AG04449 (cell line): ENCODE data around the gene SNX10.

ENCODE experiments used
- CTCF ChIA-PET: fragments of 350-600 bp; formaldehyde crosslinking; extraction: SDS; loops from one replicate; lab custom pipeline; 2021; ENCODE audit warnings: antibody characterized with exemption; lab: Yijun Ruan, JAX
- POLR2A ChIA-PET: fragments of 400-600, 350-600 bp; formaldehyde crosslinking; extraction: SDS; loops from one replicate; lab custom pipeline; 2020; ENCODE audit warnings: antibody characterized with exemption, inconsistent platforms; lab: Yijun Ruan, JAX
- DNase-seq: peaks from one replicate; pipeline ENCODE4 v3.0.0-alpha.2; 2010; ENCODE audit warnings: low read depth, low spot score
- H3K4me3 ChIP-seq: 2 replicates; pipeline ENCODE4 v1.5.1; 2011; ENCODE audit warnings: low read depth, mild to moderate bottlenecking, control low read depth, low read length
- TF ChIP-seq, protein P1 (sequence below): IDR thresholded peaks from one replicate; pipeline ENCODE4 v1.5.1; 2011; ENCODE audit warnings: mild to moderate bottlenecking, moderate library complexity, low read length, control low read depth, inconsistent platforms; ENCODE audit not compliant: insufficient read depth; ENCODE audit errors: missing control alignments

The SNX10 gene

DNA sequence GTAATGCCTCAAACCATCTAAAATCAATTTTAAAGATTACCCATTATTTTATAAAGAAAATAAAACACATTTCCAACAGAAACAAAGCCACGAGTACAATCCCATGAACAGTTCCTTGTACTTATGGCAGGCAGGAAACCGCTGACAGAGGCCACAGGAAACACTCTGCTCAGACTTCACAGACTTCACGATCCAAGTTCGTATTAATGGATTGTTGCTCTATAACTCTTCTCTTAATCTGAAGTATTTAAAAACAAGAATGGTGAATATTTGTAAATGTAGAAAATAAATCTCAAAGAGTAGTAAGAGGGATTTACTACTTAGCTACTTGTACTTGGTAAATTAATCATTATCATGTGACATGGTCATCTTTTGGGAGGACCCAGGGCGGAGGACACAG is 78.3 kb downstream of the SNX10 start:
- TF ChIP-seq, protein P1, sequence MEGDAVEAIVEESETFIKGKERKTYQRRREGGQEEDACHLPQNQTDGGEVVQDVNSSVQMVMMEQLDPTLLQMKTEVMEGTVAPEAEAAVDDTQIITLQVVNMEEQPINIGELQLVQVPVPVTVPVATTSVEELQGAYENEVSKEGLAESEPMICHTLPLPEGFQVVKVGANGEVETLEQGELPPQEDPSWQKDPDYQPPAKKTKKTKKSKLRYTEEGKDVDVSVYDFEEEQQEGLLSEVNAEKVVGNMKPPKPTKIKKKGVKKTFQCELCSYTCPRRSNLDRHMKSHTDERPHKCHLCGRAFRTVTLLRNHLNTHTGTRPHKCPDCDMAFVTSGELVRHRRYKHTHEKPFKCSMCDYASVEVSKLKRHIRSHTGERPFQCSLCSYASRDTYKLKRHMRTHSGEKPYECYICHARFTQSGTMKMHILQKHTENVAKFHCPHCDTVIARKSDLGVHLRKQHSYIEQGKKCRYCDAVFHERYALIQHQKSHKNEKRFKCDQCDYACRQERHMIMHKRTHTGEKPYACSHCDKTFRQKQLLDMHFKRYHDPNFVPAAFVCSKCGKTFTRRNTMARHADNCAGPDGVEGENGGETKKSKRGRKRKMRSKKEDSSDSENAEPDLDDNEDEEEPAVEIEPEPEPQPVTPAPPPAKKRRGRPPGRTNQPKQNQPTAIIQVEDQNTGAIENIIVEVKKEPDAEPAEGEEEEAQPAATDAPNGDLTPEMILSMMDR = no peak
- ChIA-PET POLR2A (no interaction called here), CTCF (interaction anchor here (0.5 to 5.5 kb wide), 47 partner anchors 9 to 796 kb away, joined by 3 to 179 read pairs (median 5); partner anchors contain the start of genes HOXA5, HOXA7 and NFE2L3)
- DNase-seq = no peak
- no peak overlapping the region for H3K4me3 ChIP-seq

DNA sequence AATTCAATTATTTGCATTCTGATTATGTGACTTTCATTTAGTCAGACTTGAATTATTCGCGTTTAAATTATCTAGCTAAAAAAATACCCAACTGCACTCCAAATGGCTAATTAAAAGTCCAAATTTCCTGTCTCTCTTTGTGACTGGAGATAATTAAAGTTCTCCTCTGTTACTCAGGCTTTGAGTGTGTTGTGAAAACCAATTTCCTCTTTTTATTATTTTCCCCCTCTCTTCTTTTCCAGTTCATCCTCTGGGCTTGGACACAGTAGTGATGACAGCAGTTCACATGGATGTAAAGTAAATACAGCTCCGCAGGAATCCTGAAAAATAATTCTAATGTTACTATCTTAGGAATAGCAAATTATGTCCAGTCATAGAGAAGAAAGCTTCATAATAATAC is 80.6 kb downstream of the SNX10 start:
- POLR2A ChIA-PET = no interaction called here

DNA sequence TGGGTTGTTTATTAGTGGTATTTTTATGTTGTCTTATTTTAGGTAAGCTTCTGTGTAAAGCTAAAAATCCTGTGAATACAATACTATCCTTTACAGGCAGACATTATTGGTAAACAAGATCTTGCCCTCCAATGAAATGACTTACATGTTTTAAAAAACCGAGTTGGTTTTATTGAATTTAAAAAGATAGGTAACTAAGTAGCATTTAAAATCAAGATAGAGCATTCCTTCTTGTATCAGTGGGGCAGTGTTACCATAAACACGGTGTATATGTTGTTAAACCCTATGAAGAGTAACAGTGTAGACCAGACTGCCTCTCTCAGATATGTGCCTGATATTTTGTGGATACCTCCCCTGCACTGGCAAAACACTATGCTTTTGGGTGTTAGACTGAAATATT is 81.0 kb downstream of the SNX10 start:
- TF ChIP-seq, protein P1 = no peak
- DNase-seq = no peak
- CTCF ChIA-PET = interaction anchor here (0.5 to 5.5 kb wide), 4 partner anchors 291 to 789 kb away, joined by 3 to 179 read pairs (median 52); no protein-coding TSS in a partner anchor
- POLR2A ChIA-PET = no interaction called here
- H3K4me3 ChIP-seq = no peak overlapping the region

More for the DNA sequence above, 80.6 kb downstream of the SNX10 start:
- DNase-seq = no peak
- CTCF ChIA-PET = interaction anchor here (0.5 to 5.5 kb wide), 6 partner anchors 281 to 790 kb away, joined by 3 to 179 read pairs (median 20); no protein-coding TSS in a partner anchor
- TF ChIP-seq, protein P1 = no peak
- H3K4me3 ChIP-seq = no peak overlapping the region

DNA sequence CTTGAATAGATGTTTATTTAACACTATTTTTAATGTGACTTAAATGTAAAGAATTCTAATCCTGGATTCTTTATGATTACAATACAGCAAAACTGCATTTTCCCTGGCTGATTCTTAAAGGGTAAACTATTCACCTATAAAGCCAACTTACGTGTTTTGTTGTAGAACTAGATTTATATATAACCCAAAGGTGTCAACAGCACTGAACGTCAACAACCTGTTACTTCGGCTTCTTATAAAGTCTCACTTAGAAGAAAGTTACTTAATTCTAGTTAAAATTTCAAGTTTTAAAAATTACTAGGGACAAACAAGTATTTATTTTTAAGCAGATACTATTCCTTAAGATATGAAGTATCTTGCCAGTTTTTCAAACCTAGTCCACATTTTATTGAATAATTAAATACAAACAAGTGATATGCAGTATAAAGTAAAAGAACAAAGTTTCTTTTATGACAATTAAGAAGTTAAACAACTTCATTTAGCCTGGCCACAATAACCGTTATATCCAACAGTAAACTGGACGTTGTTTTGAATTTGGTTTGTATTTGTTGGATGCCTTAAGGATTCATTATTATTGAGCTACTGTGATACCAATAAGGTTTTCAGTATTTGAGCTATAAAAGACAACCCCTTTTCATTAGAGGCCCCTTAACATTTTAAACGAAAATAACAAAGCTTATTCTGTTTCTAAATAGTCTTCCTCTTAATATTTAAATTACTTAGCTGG is 83.1 kb downstream of the SNX10 start:
- TF ChIP-seq, protein P1 = no peak
- DNase-seq = no peak
- H3K4me3 ChIP-seq = no peak overlapping the region
- ChIA-PET POLR2A (no interaction called here), CTCF (interaction anchor here (1.3 to 5.5 kb wide), 7 partner anchors 9 to 787 kb away, joined by 3 to 37 read pairs (median 7); partner anchors contain the start of gene HOXA5)

DNA sequence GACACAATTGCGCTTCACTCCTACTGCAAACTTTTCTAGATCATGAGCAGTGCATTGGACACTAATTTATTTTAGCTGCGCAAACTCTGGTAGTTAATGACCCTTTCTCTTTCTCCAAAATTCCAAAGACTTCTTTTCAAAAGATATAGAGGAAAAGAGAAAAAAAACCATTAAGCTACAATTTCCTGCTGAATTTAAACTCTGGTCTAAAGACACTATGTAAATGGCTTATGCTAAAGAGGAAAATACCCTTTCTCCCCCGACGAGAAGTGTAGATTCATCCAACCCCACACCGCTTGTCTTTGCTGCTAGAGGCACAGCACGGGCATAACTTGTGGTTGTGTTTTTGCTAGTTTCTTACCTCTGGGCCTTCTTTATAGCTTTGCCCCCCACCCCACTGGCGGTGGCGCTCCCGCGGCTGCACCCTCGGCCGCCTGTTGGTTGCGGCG is 84.1 kb downstream of the SNX10 start:
- H3K4me3 ChIP-seq = no peak overlapping the region
- no peak for DNase-seq
- POLR2A ChIA-PET = no interaction called here
- TF ChIP-seq, protein P1 = no peak
- CTCF ChIA-PET = interaction anchor here (1.4 to 5.5 kb wide), 6 partner anchors 10 to 786 kb away, joined by 3 to 37 read pairs (median 8); partner anchors contain the start of gene HOXA5
